ENCODE data around the gene CRYM.
"Not testable (repeated sequence)": the region's sequence is repeated elsewhere in the genome, so short reads cannot be mapped to it uniquely, and the experiment has no call there.

Gene CRYM

DNA sequence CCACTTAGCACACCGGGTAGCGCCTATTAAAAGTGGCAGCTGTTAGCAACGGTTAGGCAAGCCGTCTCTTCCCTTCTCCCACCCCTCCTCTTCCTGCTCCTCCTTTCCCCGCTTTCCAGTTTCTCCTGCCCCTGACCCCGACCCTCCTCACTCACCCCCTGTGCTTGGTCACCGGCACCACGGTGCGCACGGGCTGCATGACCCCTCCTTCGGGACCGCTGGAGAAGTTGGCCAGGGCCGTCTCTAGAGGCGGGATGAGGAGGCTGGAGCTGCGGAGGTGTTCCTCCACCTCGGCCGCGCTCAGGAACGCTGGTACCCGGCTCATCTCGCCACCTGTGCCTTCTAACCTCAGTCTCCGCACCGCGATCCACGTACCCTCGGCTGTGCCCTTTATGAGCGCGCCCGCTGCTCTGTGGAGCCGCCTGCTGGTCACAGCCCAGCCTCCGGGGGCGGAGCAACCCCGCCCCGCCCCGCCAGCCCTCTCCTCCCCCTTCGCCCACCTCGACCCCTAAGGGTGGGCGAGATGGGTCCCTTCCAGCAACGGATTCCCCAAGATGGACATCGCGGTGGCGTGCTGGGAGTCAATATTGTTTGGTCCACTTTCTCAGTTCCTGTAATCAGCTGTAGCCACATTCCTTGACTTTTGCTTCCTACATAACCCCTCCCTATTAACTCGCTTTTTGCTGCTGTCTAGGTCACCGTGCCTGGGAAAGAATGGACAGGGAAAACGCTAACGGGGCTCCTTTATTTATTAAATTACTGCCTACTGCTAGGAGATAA lies at the start of gene CRYM:
CRYM (minus strand) TSS at position 364 of the 780 bp plus-strand sequence; CDS start at position 325, 39 bp downstream.
- DNase-seq (ENCODE audit: low read depth): peak; percentile 52

DNA sequence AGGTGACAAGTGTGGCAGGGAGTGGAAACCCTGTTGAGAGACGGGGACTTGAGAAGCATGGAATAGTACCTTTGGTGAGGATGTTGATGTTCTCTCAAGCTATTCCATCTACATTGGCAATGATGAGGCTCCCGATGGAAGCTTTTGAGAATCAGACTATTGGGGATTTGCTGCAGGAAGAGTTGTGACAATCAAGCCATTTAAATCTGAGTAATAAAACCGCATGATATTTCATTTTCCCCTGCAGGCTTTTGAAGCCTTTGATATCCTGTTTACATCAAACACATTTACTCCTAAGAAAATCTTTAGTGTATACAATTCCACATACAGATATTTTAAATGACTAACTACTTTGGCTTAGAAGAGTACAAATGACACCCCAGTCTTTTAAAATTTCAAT lies 49.0 kb upstream of the CRYM start:
- no peak overlapping the region for H3K4me3 ChIP-seq (ENCODE audit: low read length)
- TF ChIP-seq, protein P1, sequence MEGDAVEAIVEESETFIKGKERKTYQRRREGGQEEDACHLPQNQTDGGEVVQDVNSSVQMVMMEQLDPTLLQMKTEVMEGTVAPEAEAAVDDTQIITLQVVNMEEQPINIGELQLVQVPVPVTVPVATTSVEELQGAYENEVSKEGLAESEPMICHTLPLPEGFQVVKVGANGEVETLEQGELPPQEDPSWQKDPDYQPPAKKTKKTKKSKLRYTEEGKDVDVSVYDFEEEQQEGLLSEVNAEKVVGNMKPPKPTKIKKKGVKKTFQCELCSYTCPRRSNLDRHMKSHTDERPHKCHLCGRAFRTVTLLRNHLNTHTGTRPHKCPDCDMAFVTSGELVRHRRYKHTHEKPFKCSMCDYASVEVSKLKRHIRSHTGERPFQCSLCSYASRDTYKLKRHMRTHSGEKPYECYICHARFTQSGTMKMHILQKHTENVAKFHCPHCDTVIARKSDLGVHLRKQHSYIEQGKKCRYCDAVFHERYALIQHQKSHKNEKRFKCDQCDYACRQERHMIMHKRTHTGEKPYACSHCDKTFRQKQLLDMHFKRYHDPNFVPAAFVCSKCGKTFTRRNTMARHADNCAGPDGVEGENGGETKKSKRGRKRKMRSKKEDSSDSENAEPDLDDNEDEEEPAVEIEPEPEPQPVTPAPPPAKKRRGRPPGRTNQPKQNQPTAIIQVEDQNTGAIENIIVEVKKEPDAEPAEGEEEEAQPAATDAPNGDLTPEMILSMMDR (IDR thresholded peaks at IDR 0.05; ENCODE audit: insufficient read depth, low read depth, low read length, missing control alignments): no peak
- DNase-seq (ENCODE audit: low read depth): no peak

More for the DNA sequence above, at the start of gene CRYM:
- TF ChIP-seq, protein P1 (IDR thresholded peaks at IDR 0.05; ENCODE audit: insufficient read depth, low read depth, low read length, missing control alignments): peak; percentile 67
- peak within 1 kb of the TSS; percentile 32 for H3K4me3 ChIP-seq (ENCODE audit: low read length)

DNA sequence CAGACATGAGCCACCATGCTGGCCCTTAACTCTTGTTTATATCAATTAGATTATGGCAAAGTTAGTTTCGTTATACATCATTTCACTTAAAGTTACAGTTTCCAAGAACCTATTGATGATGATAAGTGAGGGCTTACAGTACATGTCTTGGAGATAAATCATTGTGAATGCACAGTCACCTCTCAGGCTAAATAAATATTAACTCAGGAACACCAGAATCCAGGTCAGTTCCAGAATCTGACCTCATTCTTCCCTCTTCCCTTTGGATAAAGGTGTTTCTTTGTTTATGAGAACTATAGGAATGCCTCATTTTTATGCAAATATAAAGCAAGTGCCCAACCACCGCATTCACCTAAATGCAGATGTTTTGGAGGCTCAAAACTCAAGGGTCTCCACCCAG lies 48.4 kb upstream of the CRYM start:
- TF ChIP-seq, protein P1 (IDR thresholded peaks at IDR 0.05; ENCODE audit: insufficient read depth, low read depth, low read length, missing control alignments): no peak
- DNase-seq (ENCODE audit: low read depth): no peak
- no peak overlapping the region for H3K4me3 ChIP-seq (ENCODE audit: low read length)

DNA sequence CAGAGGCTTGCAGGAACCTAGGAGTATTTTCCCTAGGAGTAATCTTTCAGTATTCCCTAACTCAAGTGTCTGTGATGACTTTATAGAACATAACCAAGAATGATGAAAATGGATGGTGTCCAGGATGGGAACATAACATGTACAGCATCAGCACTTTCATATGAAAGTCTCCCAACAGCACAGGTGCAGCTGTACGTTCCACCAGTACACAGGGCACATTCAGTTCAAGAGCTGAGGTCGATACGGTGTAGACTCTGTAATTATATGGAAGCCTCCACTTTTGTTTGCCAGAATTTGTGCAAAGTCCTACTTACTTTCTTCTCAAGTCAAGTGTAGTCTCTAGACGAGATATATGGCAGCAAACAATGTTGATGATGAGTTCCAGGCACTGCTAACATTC lies 46.2 kb upstream of the CRYM start:
- H3K4me3 ChIP-seq (ENCODE audit: low read length): no peak overlapping the region
- DNase-seq (ENCODE audit: low read depth): no peak

DNA sequence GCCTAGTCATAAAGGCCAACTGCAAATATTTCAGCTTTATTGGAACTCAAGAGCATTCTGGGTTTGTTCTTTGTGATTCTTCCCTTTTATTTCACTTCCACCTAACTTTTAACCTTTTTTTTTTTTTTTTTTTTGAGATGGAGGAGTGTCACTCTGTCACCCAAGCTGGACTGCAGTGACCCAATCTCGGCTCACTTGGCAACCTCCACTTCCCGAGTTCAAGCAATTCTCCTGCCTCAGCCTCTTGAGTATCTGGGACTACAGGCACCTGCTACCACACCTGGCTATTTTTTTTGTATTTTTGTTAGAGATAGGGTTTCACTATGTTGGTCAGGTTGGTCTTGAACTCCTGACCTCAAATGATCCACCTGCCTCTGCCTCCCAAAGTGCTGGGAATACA lies 44.2 kb upstream of the CRYM start:
- not testable (repeated sequence) for DNase-seq (ENCODE audit: low read depth); H3K4me3 ChIP-seq (ENCODE audit: low read length)

More for the DNA sequence above, 46.2 kb upstream of the CRYM start:
- TF ChIP-seq, protein P1 (IDR thresholded peaks at IDR 0.05; ENCODE audit: insufficient read depth, low read depth, low read length, missing control alignments): no peak

DNA sequence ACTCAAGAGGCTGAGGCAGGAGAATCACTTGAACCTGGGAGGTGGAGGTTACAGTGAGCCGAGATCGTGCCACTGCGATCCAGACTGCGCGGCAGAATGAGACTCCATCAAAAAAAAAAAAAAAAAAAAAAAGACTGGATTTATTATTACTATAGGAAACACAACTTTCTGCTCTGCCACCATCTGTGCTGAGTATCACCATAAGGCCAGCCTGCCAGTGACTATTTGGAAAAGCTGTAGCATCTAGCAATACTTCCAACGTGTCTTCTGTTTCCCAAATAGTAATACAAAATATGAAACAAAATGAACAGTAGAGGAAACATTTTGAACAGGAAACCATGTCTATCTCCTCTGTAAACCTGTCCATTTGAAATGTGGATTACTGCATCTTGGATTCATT lies 43.6 kb upstream of the CRYM start:
- no peak for DNase-seq (ENCODE audit: low read depth)

DNA sequence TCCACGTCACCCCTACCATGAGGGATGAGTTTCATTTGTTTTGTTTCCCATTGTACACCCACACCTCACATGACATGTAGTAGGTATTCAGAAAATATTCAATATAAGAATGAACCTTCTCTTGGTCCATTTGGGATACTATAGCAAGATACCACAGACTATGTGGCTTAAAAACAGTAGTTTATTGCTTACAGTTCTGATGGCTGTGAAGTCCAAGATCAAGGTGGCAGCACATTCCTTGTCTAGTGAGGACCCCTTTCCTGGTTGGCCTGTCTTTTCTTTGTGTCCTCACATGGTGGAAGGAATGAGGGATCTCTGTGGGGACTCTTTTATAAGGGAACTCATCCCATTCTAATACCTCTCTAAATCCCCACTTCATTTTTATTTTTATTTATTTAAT lies 36.2 kb upstream of the CRYM start:
- no peak for DNase-seq (ENCODE audit: low read depth)
- H3K4me3 ChIP-seq (ENCODE audit: low read length): no peak overlapping the region
- TF ChIP-seq, protein P1 (IDR thresholded peaks at IDR 0.05; ENCODE audit: insufficient read depth, low read depth, low read length, missing control alignments): no peak

More for the DNA sequence above, 43.6 kb upstream of the CRYM start:
- TF ChIP-seq, protein P1 (IDR thresholded peaks at IDR 0.05; ENCODE audit: insufficient read depth, low read depth, low read length, missing control alignments): no peak
- H3K4me3 ChIP-seq (ENCODE audit: low read length): no peak overlapping the region

DNA sequence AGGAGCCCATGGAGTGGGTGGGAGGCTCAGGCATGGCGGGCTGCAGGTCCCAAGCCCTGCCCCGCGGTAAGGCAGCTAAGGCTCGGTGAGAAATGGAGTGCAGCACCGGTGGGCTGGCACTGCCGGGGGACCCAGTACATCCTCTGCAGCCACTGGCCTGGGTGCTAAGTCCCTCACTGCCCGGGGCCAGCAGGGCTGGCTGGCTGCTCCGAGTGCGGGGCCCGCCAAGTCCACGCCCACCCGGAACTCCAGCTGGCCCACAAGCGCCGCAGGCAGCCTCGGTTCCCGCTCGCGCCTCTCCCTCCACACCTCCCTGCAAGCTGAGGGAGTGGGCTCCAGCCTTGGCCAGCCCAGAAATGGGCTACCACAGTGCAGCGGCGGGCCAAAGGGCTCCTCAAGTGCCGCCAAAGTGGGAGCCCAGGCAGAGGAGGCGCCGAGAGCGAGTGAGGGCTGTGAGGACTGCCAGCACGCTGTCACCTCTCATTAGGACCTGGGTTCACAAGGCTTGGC lies 34.8 kb upstream of the CRYM start:
- H3K4me3 ChIP-seq (ENCODE audit: low read length); DNase-seq (ENCODE audit: low read depth): not testable (repeated sequence)

DNA sequence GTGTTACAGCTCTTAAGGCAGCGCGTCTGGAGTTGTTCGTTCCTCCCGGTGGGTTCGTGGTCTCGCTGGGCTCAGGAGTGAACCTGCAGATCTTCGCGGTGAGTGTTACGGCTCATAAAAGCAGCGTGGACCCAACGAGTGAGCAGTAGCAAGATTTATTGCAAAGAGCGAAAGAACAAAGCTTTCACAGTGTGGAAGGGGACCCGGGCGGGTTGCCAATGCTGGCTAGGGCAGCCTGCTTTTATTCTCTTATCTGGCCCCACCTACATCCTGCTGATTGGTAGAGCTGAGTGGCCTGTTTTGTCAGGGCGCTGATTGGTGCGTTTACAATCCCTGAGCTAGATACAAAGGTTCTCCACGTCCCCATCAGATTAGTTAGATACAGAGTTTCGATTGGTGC lies 34.0 kb upstream of the CRYM start:
- not testable (repeated sequence) for DNase-seq (ENCODE audit: low read depth); H3K4me3 ChIP-seq (ENCODE audit: low read length)

DNA sequence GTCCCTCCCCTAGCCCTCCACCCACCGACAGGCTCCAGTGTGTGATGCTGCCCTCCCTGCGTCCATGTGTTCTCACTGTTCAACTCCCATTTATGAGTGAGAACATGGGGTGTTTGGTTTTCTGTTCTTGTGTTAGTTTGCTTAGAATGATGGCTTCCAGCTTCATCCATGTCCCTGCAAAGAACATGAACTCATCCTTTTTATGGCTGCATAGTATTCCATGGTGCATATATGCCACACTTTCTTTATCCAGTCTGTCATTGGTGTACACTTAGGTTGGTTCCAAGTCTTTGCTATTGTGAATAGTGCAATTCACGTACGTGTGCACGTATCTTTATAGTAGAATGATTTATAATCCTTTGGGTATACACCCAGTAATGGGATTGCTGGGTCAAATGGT lies 28.6 kb upstream of the CRYM start:
- H3K4me3 ChIP-seq (ENCODE audit: low read length); DNase-seq (ENCODE audit: low read depth): not testable (repeated sequence)
